ENCODE data around the gene PPP1R12C.

PPP1R12C gene

DNA sequence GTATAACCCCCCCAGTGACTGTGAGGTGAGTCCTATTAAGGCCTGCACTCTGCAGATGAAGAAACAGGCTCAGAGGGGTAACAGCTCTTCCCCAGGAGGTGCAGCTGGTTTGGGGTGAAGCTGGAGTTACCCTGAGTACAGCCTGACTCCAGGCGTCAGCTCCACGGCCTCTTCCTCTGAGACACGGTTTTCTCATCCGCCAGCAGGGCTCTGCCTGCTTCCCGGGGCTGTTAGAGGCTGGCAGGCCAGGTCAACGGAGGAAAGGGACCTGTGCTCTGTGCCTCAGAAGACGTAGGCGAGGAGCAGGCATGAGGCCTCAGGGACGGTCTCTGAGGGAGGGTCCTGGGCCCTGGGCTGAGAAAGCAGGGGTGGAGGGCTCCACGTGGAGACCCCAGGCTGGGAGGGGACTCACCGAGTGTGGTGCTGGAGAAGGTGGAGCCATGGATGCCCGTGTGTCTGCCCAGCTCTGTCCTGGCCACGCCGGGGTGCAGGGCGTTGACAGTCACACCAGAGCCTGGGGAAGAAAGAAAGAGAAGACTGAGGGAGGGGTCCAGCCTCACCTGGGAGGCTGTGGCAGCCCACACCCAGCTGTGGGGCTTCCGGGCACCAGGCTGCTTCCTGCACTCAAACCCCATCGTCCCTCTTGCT lies 70.3 kb downstream of the PPP1R12C start:
- Mint-ChIP-seq H3K27ac (no peak overlapping the region), H3K36me3 (ENCODE audit: low read depth) (peaks cover 29% of the 10 kb centered on the region), H3K4me3 (no peak overlapping the region), H3K9me3 (no peaks in the 10 kb centered on the region), H3K27me3 (ENCODE audit: low read depth) (no peaks in the 10 kb centered on the region), H3K4me1 (ENCODE audit: low read depth) (peaks cover 12% of the 10 kb centered on the region)

DNA sequence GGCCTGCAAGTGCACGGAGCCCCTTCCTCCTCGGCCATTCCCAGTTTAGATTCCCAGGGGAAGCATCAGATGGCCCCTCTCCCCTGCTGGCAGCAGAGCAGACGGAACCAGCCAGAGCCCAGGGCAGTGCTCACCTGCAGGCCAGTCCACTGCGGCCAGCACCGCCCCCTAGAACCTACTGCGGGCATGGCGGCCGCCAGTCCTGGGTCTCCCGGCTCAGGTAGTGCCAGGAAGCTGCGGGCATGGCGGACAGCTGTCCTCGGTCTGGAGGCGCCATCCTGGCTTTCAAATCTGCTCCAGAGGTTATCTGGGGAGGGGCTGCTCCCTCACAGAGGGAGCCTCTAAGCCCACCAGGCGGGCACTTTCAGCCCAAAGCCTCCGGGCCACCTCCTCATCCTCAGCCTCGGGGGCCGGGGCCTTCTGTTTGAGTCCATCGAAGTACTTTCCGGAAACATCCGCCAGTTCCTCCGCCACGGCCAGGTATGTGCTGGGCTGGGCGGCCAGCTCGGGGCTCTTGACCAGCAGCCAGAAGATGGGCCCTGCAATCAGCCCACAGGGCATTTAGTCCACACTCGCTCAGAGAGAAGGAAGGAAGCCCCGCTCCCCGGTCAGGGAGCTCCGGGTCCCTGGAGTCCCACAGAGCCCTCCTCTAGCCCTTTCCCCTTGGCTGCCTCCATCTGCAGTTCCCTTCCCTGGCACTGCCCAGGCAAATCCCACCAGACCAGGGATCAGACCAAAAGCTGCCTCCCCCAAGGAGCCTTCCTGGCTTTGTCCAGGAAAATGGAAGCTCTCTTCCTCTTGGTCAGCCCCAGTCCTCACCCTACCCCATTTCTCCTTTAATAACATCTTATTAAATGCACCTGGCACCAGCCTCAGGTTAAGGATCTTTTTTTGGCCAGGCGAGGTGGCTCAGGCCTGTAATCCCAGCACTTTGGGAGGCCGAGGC lies 72.4 kb downstream of the PPP1R12C start:
- Mint-ChIP-seq H3K27ac (no peak overlapping the region), H3K36me3 (ENCODE audit: low read depth) (peaks cover 32% of the 10 kb centered on the region), H3K9me3 (no peaks in the 10 kb centered on the region), H3K27me3 (ENCODE audit: low read depth) (no peaks in the 10 kb centered on the region), H3K4me1 (ENCODE audit: low read depth) (peaks cover 20% of the 10 kb centered on the region), H3K4me3 (no peak overlapping the region)

DNA sequence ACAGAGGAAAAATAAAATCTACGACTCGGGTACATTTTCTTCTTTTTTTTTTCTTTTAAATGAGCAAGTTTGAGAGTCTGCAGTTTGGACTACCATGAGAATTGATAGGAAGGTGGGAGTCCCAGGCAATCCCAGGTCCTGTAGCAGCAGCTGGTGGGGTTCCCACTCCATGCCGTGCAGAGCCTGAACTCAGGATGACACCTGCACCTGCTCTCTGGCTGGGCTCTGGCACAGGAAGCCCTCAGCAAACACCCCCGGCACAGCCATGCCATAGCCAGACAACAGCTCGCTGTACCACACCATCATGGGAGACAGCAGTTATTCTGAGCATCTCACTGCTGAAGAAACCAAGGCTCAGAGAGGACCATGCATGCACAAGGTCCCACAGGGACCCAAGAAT lies 73.2 kb downstream of the PPP1R12C start:
- no peak overlapping the region for H3K27ac Mint-ChIP-seq
- H3K4me3 Mint-ChIP-seq: no peak overlapping the region
- peaks cover 20% of the 10 kb centered on the region for H3K4me1 Mint-ChIP-seq (ENCODE audit: low read depth)
- peaks cover 34% of the 10 kb centered on the region for H3K36me3 Mint-ChIP-seq (ENCODE audit: low read depth)
- no peaks in the 10 kb centered on the region for H3K27me3 Mint-ChIP-seq (ENCODE audit: low read depth)
- peaks cover 4% of the 10 kb centered on the region for H3K9me3 Mint-ChIP-seq

DNA sequence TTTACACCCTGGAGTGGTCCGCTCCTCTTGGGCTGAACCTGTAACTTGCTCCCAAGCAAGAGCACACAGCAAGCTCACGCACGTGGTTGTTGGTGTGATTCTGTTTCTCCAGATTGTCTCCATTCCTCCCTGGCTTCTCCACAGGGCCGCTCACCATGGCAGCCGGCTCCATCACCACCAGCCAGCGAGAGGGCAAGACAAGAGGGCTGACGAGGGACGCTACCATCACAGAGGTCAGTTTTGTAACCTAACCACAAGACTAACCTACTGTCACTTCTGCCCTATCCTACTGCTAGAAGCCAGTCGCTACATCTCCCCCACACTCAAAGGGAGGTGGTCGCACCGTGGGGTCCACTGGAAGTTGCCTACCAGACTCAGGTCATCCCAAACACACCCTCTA lies 74.7 kb downstream of the PPP1R12C start:
- peaks cover 4% of the 10 kb centered on the region for H3K9me3 Mint-ChIP-seq
- H3K36me3 Mint-ChIP-seq (ENCODE audit: low read depth): peaks cover 30% of the 10 kb centered on the region
- H3K4me3 Mint-ChIP-seq: peak overlapping the region; percentile 73
- H3K27ac Mint-ChIP-seq: peak overlapping the region; percentile 94
- no peaks in the 10 kb centered on the region for H3K27me3 Mint-ChIP-seq (ENCODE audit: low read depth)
- peaks cover 20% of the 10 kb centered on the region for H3K4me1 Mint-ChIP-seq (ENCODE audit: low read depth)

DNA sequence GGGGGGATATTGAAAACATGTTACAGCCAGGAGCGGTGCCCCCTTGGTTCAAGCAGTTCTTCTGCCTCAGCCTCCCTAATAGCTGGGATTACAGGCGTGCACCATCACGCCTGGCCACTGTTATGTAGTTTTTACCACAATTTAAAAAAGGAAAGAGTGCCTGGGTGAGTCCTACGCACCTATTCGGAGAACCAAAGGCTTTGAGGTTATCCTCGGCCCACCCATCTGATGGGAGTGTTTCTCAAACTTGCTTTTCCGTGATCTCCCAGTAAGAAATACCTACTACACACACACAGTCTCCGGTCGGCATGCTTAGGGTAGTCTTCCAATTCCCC lies 75.1 kb downstream of the PPP1R12C start:
- Mint-ChIP-seq H3K4me3 (peak overlapping the region; percentile 73), H3K9me3 (peaks cover 4% of the 10 kb centered on the region), H3K4me1 (ENCODE audit: low read depth) (peaks cover 20% of the 10 kb centered on the region), H3K36me3 (ENCODE audit: low read depth) (peaks cover 30% of the 10 kb centered on the region), H3K27me3 (ENCODE audit: low read depth) (no peaks in the 10 kb centered on the region), H3K27ac (peak overlapping the region; percentile 94)

DNA sequence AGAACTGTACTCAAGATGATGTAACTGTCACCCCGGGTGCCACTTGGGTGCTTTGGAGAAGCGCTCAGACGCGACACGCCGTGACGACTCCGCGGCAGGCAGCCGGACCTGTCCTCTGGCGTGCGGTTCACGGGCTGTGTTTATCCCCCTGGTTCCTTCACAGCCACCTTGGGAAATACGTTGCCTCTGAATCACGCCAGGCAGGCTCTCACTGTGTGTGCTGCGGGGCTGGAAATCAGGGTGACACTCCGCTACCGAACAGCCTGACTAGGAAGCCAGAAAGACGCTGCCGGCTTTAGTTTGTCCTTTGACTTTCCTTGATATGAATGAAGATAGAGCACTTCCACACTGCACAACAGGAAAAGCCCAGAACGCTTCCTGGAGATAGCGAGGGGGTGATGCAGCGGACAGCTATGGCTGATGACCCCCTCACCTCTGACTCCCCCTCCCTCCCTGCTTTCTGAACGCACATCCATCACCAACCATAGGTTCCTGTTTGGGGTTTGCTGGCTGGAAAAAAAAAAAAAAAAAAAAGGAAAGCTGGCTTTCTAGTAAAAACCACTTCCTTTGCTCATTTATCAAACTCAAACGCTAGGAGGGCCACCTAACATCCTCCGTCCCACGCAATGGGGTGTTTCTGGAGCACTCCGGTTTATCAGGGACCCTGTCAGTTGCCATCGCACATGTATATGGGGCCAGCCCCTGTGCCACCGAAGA lies 75.7 kb downstream of the PPP1R12C start:
- Mint-ChIP-seq H3K36me3 (ENCODE audit: low read depth) (peaks cover 30% of the 10 kb centered on the region), H3K4me1 (ENCODE audit: low read depth) (peaks cover 20% of the 10 kb centered on the region), H3K27ac (peak overlapping the region; percentile 94), H3K27me3 (ENCODE audit: low read depth) (no peaks in the 10 kb centered on the region), H3K9me3 (peaks cover 4% of the 10 kb centered on the region), H3K4me3 (peak overlapping the region; percentile 73)

DNA sequence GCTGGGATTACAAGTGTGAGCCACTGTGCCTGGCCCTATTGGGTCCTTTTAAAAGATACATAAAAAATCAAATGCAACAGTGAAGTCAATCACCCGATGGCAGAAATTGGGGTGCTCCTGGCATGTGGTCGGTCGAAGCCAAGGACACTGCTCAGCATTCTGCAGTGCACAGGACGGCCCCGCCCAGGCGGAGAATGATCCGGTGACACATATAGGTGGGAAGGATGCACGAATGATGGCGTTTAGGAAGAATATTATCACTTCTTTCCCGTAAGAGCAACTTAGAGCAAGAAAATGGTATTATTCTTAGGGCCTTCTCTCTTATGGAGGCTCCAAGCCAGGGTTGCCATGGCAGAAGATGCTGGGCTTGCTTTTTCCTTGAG lies 76.2 kb downstream of the PPP1R12C start:
- peak overlapping the region; percentile 94 for H3K27ac Mint-ChIP-seq
- H3K4me3 Mint-ChIP-seq: peak overlapping the region; percentile 73
- H3K4me1 Mint-ChIP-seq (ENCODE audit: low read depth): peaks cover 20% of the 10 kb centered on the region

More for the DNA sequence above, 76.2 kb downstream of the PPP1R12C start:
- Mint-ChIP-seq H3K27me3 (ENCODE audit: low read depth) (no peaks in the 10 kb centered on the region), H3K9me3 (peaks cover 4% of the 10 kb centered on the region), H3K36me3 (ENCODE audit: low read depth) (peaks cover 30% of the 10 kb centered on the region)
